ENCODE data around the gene CDCA4.
"Not testable (repeated sequence)": the region's sequence is repeated elsewhere in the genome, so short reads cannot be mapped to it uniquely, and the experiment has no call there.

Gene CDCA4

DNA sequence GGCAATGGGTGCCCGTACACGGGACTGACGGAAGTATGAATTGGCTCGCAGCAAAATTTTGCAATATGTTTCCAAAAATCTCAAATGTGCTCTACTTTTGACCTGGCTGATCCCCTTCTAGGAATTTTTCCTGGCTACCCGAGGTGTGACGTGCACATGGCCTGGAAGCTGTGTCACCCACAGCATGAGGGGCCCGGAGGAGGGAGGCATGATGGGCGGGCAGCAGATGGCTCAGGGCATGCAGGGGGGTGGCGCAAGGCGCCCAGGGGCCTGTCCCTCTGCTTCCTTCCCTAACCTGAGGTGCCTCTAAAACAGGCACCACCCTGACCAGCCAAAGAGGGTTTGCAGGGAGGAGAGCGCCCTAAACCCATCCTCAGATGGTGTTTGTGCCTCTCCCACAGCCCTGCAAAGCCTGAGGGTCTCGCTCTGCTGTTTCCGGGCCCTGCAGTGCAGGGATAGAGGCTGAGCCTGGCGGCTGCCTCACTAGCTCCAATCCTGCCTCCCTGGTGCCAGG lies 37.7 kb upstream of the CDCA4 start:
- DNase-seq (ENCODE audit: low read depth): no peak

- DNase-seq (ENCODE audit: low read depth): no peak
Measured at GRCh38 chr14:105056303-105056831, 35.5 kb upstream of the CDCA4 start.

- DNase-seq (ENCODE audit: low read depth): no peak
Measured at GRCh38 chr14:105055736-105056302, 34.9 kb upstream of the CDCA4 start.

GRCh38 chr14:105055334-105055733 lies 34.5 kb upstream of the CDCA4 start:
- no peak for DNase-seq (ENCODE audit: low read depth)

GRCh38 chr14:105053996-105054395 lies 33.1 kb upstream of the CDCA4 start:
- no peak for DNase-seq (ENCODE audit: low read depth)

GRCh38 chr14:105053421-105053820 lies 32.5 kb upstream of the CDCA4 start:
- DNase-seq (ENCODE audit: low read depth): no peak

GRCh38 chr14:105052110-105052458 lies 31.2 kb upstream of the CDCA4 start:
- no peak for DNase-seq (ENCODE audit: low read depth)

GRCh38 chr14:105051182-105052109 lies 30.6 kb upstream of the CDCA4 start:
- DNase-seq (ENCODE audit: low read depth): no peak

- peak; percentile 72 for DNase-seq (ENCODE audit: low read depth)
Measured at GRCh38 chr14:105050551-105050897, 29.6 kb upstream of the CDCA4 start.

- no peak for DNase-seq (ENCODE audit: low read depth)
Measured at GRCh38 chr14:105049753-105050550, 29.1 kb upstream of the CDCA4 start.

GRCh38 chr14:105047283-105048016 lies 26.6 kb upstream of the CDCA4 start:
- DNase-seq (ENCODE audit: low read depth): no peak

DNA sequence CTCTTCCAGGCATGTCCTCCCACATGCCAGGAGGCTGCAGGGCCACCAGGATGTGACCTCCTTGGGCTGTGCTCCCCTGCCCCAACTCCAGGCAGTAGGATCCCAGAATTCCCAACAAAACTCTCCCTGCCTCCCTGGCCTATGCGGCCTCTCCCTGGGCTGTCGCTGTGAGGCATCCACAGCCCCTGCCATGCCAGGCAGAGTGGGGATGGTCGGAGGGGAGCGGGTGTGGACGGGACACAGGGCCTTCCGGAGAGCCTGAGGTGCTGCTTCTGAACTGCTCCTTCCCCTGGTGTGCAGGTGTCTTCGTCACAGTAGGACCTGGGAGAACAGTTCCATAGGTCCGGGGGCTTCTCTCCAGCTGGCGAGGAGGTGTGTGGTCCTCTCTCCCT lies 26.0 kb upstream of the CDCA4 start:
- DNase-seq (ENCODE audit: low read depth): no peak

DNA sequence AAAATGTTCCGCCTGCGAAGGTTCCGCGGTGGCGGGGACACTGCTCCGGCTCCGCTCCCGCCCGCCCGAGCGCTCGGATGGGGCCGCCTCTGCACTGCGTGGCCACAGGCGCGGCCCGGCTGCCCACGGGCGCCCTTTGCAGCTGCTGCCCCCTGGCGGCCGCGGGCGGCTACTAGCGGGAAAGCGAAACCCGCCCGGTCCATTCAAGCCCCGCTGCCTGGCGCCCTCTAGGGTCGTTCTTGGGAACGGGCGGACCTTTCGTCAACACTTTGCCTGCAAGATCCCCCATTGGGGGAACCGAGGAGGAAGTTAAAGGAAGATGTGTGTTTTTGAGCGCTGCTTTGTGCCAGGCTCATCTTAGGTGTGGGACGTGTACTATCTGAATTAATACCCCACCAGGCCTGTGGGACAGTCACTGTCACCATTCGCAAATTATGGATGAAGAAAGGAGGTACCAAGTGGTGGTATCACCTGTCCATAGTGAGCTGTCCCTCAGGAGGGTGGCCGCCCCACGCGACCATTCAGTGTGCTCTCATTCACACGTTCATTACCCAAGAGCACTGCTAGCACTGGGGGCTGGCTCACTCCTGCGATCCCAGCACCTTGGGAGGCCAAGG lies 24.9 kb upstream of the CDCA4 start:
- DNase-seq (ENCODE audit: low read depth): peak; percentile 81

- DNase-seq (ENCODE audit: low read depth): no peak
Measured at GRCh38 chr14:105043641-105044040, 22.8 kb upstream of the CDCA4 start.

DNA sequence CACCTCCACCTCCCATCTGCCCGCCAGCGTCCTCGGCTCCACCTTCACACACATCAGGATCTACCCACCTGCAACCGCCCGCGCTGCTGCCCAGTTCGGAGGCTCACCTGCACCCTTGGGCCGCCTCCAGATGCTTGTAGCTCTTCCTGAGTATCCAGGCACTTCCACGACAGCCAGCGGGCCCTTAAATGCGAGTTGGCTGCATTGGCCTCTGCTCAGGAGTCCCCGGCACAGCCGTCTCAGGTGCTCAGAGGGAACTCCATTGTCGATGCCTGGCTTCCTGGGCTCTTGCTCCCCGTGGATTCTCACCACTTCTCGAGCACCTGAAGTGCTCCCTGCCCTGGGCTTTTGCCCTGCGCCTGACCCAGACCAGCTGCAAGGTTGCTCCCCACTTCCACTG lies 21.9 kb upstream of the CDCA4 start:
- no peak for DNase-seq (ENCODE audit: low read depth)

DNA sequence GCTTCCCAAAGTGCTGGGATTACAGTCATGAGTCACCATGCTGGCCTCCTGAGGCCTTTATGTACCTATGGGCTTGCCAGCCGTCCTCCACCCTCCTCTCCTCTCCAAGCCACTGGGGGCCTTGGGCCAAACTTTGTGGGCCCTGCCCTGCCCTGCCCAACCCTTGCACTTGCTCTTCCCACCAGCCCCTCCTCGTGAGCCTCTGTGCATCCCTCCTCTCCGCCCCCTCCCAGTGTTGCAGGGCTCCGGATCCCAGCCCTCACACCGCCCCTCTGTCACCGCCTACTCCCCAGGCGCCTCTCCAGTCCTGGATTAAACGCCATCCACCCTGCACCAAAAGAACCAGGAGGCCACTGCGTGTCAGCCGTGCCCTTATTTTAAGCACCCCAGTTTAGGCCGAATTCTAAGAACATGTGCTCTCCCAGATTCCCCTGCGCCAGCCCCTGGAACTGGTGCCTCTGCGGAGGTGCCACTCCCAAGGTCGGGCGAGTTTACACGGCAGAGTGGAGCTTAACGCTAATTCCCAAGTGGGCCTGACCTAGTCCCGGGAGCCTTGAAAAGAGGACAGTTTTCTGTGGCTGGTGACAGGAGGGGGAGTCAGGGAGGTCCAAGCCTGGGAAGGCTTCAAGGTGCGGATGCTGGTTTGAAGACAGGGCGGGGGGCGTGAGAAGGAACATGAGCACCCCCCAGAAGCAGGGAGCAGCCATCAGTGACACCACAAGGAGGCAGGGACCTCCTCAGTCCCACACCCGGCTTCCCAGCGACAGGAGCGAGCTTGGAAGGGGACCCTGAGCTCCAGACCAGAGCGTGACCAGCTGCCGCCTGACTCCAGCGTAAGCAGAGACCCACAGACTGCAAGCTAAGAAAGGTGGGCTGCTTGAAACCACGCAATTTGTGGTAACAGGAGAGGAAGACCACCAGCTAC lies 21.2 kb upstream of the CDCA4 start:
- DNase-seq (ENCODE audit: low read depth): no peak

DNA sequence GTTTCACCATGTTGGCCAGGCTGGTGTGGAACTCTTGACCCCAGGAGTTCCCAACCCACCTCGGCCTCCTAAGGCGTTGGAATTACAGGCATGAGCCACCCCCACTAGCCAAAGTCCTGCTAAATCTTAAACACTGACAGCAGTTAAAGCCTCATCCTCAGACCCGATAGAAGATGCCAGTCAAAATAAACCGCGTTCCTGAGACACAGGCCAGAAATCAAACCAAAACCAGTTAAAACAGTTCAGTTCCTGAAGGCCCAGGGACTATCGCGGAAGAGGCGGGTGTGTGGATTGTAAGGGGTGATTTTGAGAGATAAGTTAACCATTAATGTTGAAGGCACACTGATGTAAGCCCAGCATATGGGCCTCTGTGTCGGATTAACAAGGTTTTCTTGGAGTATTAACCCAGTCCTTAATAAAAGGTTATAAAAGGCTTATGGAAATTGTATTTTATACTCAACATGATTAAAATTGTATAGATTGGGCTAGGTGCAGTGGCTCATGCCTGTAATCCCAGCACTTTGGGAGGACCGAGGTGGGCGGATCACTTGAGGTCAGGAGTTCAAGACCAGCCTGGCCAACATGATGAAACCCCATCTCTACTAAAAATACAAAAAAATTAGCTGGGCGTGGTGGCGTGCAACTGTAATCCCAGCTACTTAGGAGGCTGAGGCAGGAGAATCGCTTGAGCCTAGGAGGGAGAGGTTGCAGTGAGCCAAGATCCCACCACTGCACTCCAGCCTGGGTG lies 18.7 kb upstream of the CDCA4 start:
- DNase-seq (ENCODE audit: low read depth): no peak

DNA sequence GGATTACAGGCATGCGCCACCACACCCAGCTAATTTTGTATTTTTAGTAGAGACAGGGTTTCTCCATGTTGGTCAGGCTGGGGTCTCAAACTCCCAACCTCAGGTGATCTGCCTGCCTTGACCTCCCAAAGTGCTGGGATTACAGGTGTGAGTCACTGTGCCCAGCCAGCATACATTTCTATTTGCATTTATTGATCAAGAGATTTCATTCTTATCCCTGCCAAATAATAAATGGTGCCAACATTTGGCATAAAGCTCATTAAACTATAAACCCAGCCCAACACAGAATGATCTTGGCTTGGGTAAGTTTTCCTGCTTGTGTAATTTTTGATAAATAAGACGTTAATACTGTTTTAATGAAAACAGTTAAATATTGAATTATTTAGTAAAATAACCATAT lies 14.7 kb upstream of the CDCA4 start:
- DNase-seq (ENCODE audit: low read depth): not testable (repeated sequence)

DNA sequence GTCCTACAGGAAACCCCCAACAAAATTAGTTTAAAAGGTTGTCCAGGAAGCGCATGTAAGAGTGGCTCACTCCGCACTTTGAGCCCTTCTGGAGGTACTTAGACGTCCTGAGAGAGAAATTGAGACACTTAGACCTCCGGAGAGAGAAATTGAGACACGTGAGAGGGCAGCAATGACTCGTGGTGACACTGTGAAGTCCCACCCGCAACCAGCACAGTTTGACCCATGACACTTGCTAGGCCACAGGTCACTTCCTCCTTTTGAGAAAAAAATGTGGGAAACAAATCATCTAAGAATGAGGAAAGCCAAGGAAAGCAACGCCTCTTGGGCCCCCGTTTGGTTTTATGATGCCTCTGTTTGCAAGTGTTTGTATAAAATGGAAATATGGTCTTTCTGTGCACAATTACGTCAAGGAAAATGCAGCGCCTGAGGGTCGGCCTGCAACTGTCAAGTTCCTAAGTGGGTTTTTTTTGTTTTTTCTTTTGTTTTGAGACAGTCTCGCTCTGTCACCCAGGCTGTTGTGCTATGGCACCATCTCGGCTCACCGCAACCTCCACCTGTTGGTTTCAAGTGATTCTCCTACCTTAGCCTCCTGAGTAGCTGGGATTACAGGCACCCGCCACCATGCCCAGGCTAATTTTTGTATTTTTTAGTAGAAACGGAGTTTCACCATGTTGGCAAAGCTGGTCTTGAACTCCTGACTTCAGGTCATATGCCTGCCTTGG lies 13.6 kb upstream of the CDCA4 start:
- no peak for DNase-seq (ENCODE audit: low read depth)

All from EH (cell line).